IMR-90 (cell line): ENCODE measurements around the gene RNU6-1. TPM values are rescaled to one million over a fixed set of nuclear protein-coding genes. Genes with fewer than 3 reads are reported as not detected.

Source experiments
- ATAC-seq: fragments of 200-7000 bp; cut with Tn5 transposase; 2 replicates; pipeline ENCODE4 v1.9.1; 2020; ENCODE audit warnings: low read depth, mild to moderate bottlenecking, moderate library complexity
- BruUV-seq: library from RNA; stranded (reverse); fragments of 400-500 nt; replicated peaks from 2 replicates; lab custom pipeline; 2021; lab: Mats Ljungman, UMichigan
- CTCF ChIA-PET: fragments of 300-600 bp; formaldehyde crosslinking; extraction: SDS; loops from one replicate; lab custom pipeline; 2021; ENCODE audit warnings: antibody characterized with exemption; lab: Yijun Ruan, JAX
- POLR2A ChIA-PET: fragments of 300-600 bp; sonication (Branson Sonifier 250); formaldehyde crosslinking; loops from one replicate; lab custom pipeline; 2022; ENCODE audit warnings: antibody characterized with exemption; ENCODE audit not compliant: unreplicated experiment; lab: Charles Lee
- DNase-seq: peaks from one replicate; pipeline ENCODE4 v3.0.0; 2013
- H2AFZ ChIP-seq: replicated peaks from 2 replicates; pipeline ENCODE3; 2013; ENCODE audit warnings: low read length, mild to moderate bottlenecking; ENCODE audit not compliant: poor library complexity
- H2AK5ac ChIP-seq: 2 replicates; pipeline ENCODE4 v1.6.1; 2013; ENCODE audit warnings: low read depth, low read length, inconsistent platforms
- H2AK9ac ChIP-seq: replicated peaks from 2 replicates; pipeline ENCODE3; 2013; ENCODE audit warnings: mild to moderate bottlenecking, low read depth, low read length, moderate library complexity; ENCODE audit not compliant: poor library complexity
- H2BK120ac ChIP-seq: 2 replicates; pipeline ENCODE4 v1.6.1; 2013; ENCODE audit warnings: low read depth, low read length, inconsistent platforms
- H2BK15ac ChIP-seq: 3 replicates; pipeline ENCODE4 v1.6.1; 2013; ENCODE audit warnings: low read depth, low read length, inconsistent platforms
- H2BK20ac ChIP-seq: 2 replicates; pipeline ENCODE4 v1.6.1; 2013; ENCODE audit warnings: low read depth, mild to moderate bottlenecking, inconsistent platforms, low read length, moderate library complexity
- H2BK5ac ChIP-seq: 2 replicates; pipeline ENCODE4 v1.6.1; 2013; ENCODE audit warnings: mild to moderate bottlenecking, low read depth, low read length, inconsistent platforms; ENCODE audit not compliant: poor library complexity, severe bottlenecking
- H3K14ac ChIP-seq: replicated peaks from 2 replicates; pipeline ENCODE4 v1.6.1; 2013; ENCODE audit warnings: low read depth, low read length, inconsistent platforms
- H3K18ac ChIP-seq: 2 replicates; pipeline ENCODE4 v1.6.1; 2013; ENCODE audit warnings: low read depth, low read length, control low read depth
- H3K23ac ChIP-seq: 2 replicates; pipeline ENCODE4 v1.6.1; 2013; ENCODE audit warnings: low read depth, low read length, inconsistent platforms
- H3K27ac ChIP-seq: 2 replicates; pipeline ENCODE4 v1.5.1; 2013; ENCODE audit warnings: mild to moderate bottlenecking, control low read depth, low read length; ENCODE audit not compliant: insufficient read depth
- H3K27me3 ChIP-seq: 2 replicates; pipeline ENCODE4 v1.6.1; 2013; ENCODE audit warnings: low read length; ENCODE audit not compliant: control insufficient read depth, insufficient read depth
- H3K36me3 ChIP-seq: 2 replicates; pipeline ENCODE4 v1.6.1; 2013; ENCODE audit warnings: low read length, mixed read lengths; ENCODE audit not compliant: control insufficient read depth, insufficient read depth
- H3K4ac ChIP-seq: 2 replicates; pipeline ENCODE4 v1.6.1; 2013; ENCODE audit warnings: low read depth, low read length, inconsistent platforms
- H3K4me1 ChIP-seq: 2 replicates; pipeline ENCODE4 v1.6.1; 2013; ENCODE audit warnings: low read length, mixed read lengths; ENCODE audit not compliant: control insufficient read depth, insufficient read depth
- H3K4me2 ChIP-seq: 2 replicates; pipeline ENCODE4 v1.6.1; 2013; ENCODE audit warnings: low read depth, mild to moderate bottlenecking, control low read depth, low read length, moderate library complexity
- H3K4me3 ChIP-seq: 2 replicates; pipeline ENCODE4 v1.5.1; 2013; ENCODE audit warnings: low read depth, mild to moderate bottlenecking, control low read depth, low read length, moderate library complexity; ENCODE audit not compliant: insufficient read depth
- H3K56ac ChIP-seq: 2 replicates; pipeline ENCODE4 v1.6.1; 2013; ENCODE audit warnings: low read length, inconsistent platforms; ENCODE audit not compliant: insufficient read depth; ENCODE audit errors: extremely low read depth
- H3K79me1 ChIP-seq, 2 experiments: 2 replicates each; pipeline ENCODE4 v1.6.1; 2013; ENCODE audit warnings: low read length in 2 of 2, inconsistent platforms in 1 of 2, low read depth in 1 of 2
- H3K9ac ChIP-seq: 2 replicates; pipeline ENCODE4 v1.6.1; 2013; ENCODE audit warnings: low read depth, low read length, control low read depth
- H3K9me1 ChIP-seq: 2 replicates; pipeline ENCODE4 v1.6.1; 2013; ENCODE audit warnings: low read length, inconsistent platforms; ENCODE audit not compliant: insufficient read depth
- H3K9me3 ChIP-seq: 2 replicates; pipeline ENCODE4 v1.6.1; 2013; ENCODE audit warnings: low read length; ENCODE audit not compliant: control insufficient read depth, insufficient read depth
- H4K20me1 ChIP-seq: 2 replicates; pipeline ENCODE4 v1.6.1; 2013; ENCODE audit warnings: low read length, inconsistent platforms; ENCODE audit not compliant: insufficient read depth
- H4K5ac ChIP-seq: 2 replicates; pipeline ENCODE4 v1.6.1; 2013; ENCODE audit warnings: mild to moderate bottlenecking, low read depth, low read length, control low read depth
- H4K8ac ChIP-seq, 2 experiments: 2 replicates each; pipeline ENCODE4 v1.6.1; 2013; ENCODE audit warnings: low read depth in 2 of 2, low read length in 2 of 2, control low read depth in 1 of 2, inconsistent platforms in 1 of 2
- H4K91ac ChIP-seq: 2 replicates; pipeline ENCODE4 v1.6.1; 2013; ENCODE audit warnings: low read depth, low read length, inconsistent platforms; ENCODE audit not compliant: insufficient read depth
- BHLHE40 ChIP-seq: fragments of 150-350 bp; IDR thresholded peaks from 2 replicates; pipeline ENCODE4 v1.6.1; 2016; ENCODE audit warnings: mild to moderate bottlenecking, low read depth, low read length
- CEBPB ChIP-seq: IDR thresholded peaks from 2 replicates; pipeline ENCODE4 v1.6.1; 2012; ENCODE audit warnings: low read depth, low read length, improper control_type of control experiment
- CHD1 ChIP-seq: IDR thresholded peaks from 2 replicates; pipeline ENCODE4 v1.6.1; 2012; ENCODE audit warnings: low read depth, low read length, improper control_type of control experiment
- CTCF ChIP-seq: conservative IDR thresholded peaks from 2 replicates; pipeline ENCODE4 v1.5.1; 2012; ENCODE audit warnings: mild to moderate bottlenecking, low read depth, low read length, improper control_type of control experiment
- ELK1 ChIP-seq: fragments of 150-350 bp; IDR thresholded peaks from 2 replicates; pipeline ENCODE4 v1.6.1; 2016; ENCODE audit warnings: low read depth, mild to moderate bottlenecking, low read length, moderate library complexity, borderline replicate concordance
- FOS ChIP-seq: fragments of 150-350 bp; IDR thresholded peaks from 2 replicates; pipeline ENCODE4 v1.6.1; 2016; ENCODE audit warnings: low read depth, low read length
- MAFK ChIP-seq: IDR thresholded peaks from 2 replicates; pipeline ENCODE4 v1.6.1; 2012; ENCODE audit warnings: low read depth, low read length, improper control_type of control experiment
- MAZ ChIP-seq: IDR thresholded peaks from 2 replicates; pipeline ENCODE4 v1.6.1; 2012; ENCODE audit warnings: low read depth, mild to moderate bottlenecking, low read length, improper control_type of control experiment, moderate library complexity, borderline replicate concordance
- MXI1 ChIP-seq: IDR thresholded peaks from 2 replicates; pipeline ENCODE4 v1.6.1; 2012; ENCODE audit warnings: low read depth, mild to moderate bottlenecking, low read length, moderate library complexity, borderline replicate concordance
- NFE2L2 ChIP-seq: fragments of 150-350 bp; IDR thresholded peaks from 2 replicates; pipeline ENCODE4 v1.6.1; 2016; ENCODE audit warnings: low read depth, mild to moderate bottlenecking, low read length
- POLR2A ChIP-seq: IDR thresholded peaks from 2 replicates; pipeline ENCODE4 v1.6.1; 2012; ENCODE audit warnings: mild to moderate bottlenecking, low read depth, low read length
- RAD21 ChIP-seq: IDR thresholded peaks from 2 replicates; pipeline ENCODE4 v1.6.1; 2012; ENCODE audit warnings: low read length, improper control_type of control experiment
- RCOR1 ChIP-seq: IDR thresholded peaks from 2 replicates; pipeline ENCODE4 v1.6.1; 2012; ENCODE audit warnings: mild to moderate bottlenecking, low read length, improper control_type of control experiment; ENCODE audit not compliant: insufficient replicate concordance
- RFX5 ChIP-seq: IDR thresholded peaks from 2 replicates; pipeline ENCODE4 v1.8.0; 2012; ENCODE audit warnings: low read depth, mild to moderate bottlenecking, low read length, moderate library complexity
- SMC3 ChIP-seq: fragments of 150-350 bp; IDR thresholded peaks from 2 replicates; pipeline ENCODE4 v1.6.1; 2016; ENCODE audit warnings: low read depth, mild to moderate bottlenecking, antibody characterized with exemption, low read length, moderate library complexity
- USF2 ChIP-seq: fragments of 150-350 bp; IDR thresholded peaks from 2 replicates; pipeline ENCODE4 v1.6.1; 2017; ENCODE audit warnings: mild to moderate bottlenecking, antibody characterized with exemption, low read length, low read depth
- WGBS, 2 experiments: methylation state at CpG; one replicate each; pipeline versions ENCODE4 v1.1.5 to v1.1.7; 2013; ENCODE audit warnings: missing lambda C conversion rate in 2 of 2; ENCODE audit not compliant: insufficient read length in 1 of 2; ENCODE audit errors: extremely low coverage in 2 of 2; 5-methylcytosine and 5-hydroxymethylcytosine counted together
- dilution Hi-C: fragments of 300-500 bp; cut with HindIII; formaldehyde crosslinking; loops from one replicate; pipeline ENCODE4 v1.14.3; 2018; ENCODE audit warnings: low sequenced_read_pairs; ENCODE audit not compliant: unreplicated experiment
- in situ Hi-C: fragments of 300-500 bp; cut with MboI; formaldehyde crosslinking; loops from 3 replicates; pipeline ENCODE4 v1.14.3; 2019; ENCODE audit warnings: low sequenced_read_pairs, inconsistent platforms, mixed read lengths
- intact Hi-C: fragments of 100-400 bp; cut with micrococcal nuclease; formaldehyde crosslinking; loops from 2 replicates; pipeline ENCODE4 v1.10.0; 2022
- polyA plus RNA-seq, 3 experiments: library from polyadenylated mRNA; depleted of rRNA; stranded (reverse); fragments of >200 nt; gene quantifications; 2 replicates each; pipeline ENCODE4 v1.2.3, GENCODE V29; 2012; ENCODE audit warnings: low replicate concordance in 1 of 3
- total RNA-seq: library from RNA; depleted of rRNA; stranded (reverse); fragments of >200 nt; gene quantifications from 2 replicates; pipeline ENCODE4 v1.2.3, GENCODE V29; 2012

The RNU6-1 gene
- total and polyA plus RNA-seq, 2 of the 4 experiments (the other 2 are of a cell fraction), result not detected

GRCh38 chr15:67812241-67812644 lies 27.6 kb downstream of the RNU6-1 start:
- Histone ChIP-seq H2AK9ac (peak overlapping the region; percentile 25), H3K18ac (no peak overlapping the region), H4K91ac (no peak overlapping the region), H3K4ac (no peak overlapping the region), H2BK120ac (no peak overlapping the region), H3K27me3 (peaks cover 22% of the 10 kb centered on the region), H2BK15ac (no peak overlapping the region), H4K20me1 (no peaks in the 10 kb centered on the region), H3K56ac (no peak overlapping the region), H3K9me3 (peaks cover 2% of the 10 kb centered on the region; the same call in 1 of the 2 replicates), H4K8ac (no peak overlapping the region), H3K4me2 (no peak overlapping the region), H3K4me3 (no peak overlapping the region), H3K14ac (no peak overlapping the region), H3K79me1 (no peaks in the 10 kb centered on the region; a peak in 1 of 4 replicates), H2BK20ac (no peak overlapping the region), H2AFZ (no peak overlapping the region), H3K23ac (no peak overlapping the region), H2BK5ac (no peak overlapping the region), H2AK5ac (no peak overlapping the region), H3K27ac (no peak overlapping the region), H4K5ac (no peak overlapping the region), H3K4me1 (no peaks in the 10 kb centered on the region), H3K36me3 (no peaks in the 10 kb centered on the region), H3K9me1 (no peaks in the 10 kb centered on the region), H3K9ac (no peak overlapping the region)
- ATAC-seq (no peak), DNase-seq (no peak)
- WGBS, 2 experiments, result 100% methylated on average over 1 of the region's 11 CpGs; no CpG with 5 or more reads in 1 of the 2 experiments
- dilution Hi-C loops, result no loop called here
- intact Hi-C loops, result no loop called here
- in situ Hi-C loops, result no loop called here
- CTCF ChIA-PET, result no interaction called here
- POLR2A ChIA-PET, result no interaction called here
- TF ChIP-seq MAZ (no peak), RCOR1 (no peak), CHD1 (no peak), SMC3 (no peak), POLR2A (no peak), FOS (no peak), USF2 (no peak), CEBPB (no peak), NFE2L2 (no peak), ELK1 (no peak), BHLHE40 (no peak), RAD21 (no peak), MAFK (no peak), CTCF (no peak), RFX5 (no peak), MXI1 (no peak)
- no TSS peak for BruUV-seq
